ENCODE data around the gene RGPD8. TPM values are rescaled to one million over a fixed set of nuclear protein-coding genes. Genes with fewer than 3 reads are reported as not detected.
A peak's percentile ranks its signal among the peaks of the same experiment; 100 is the strongest.
"Not testable (repeated sequence)": the region's sequence is repeated elsewhere in the genome, so short reads cannot be mapped to it uniquely, and the experiment has no call there.

RGPD8 gene
- total and polyA plus RNA-seq, 5 donors from 2014 or later = 1.9 to 48.1 (median 2.5) TPM

GRCh38 chr2:112354335-112354734 lies 79.1 kb downstream of the RGPD8 start:
- not testable (repeated sequence) for H3K4me1 Mint-ChIP-seq; H3K27me3 ChIP-seq (ENCODE audit: control insufficient read depth, insufficient read depth, low read length); H3K27me3 Mint-ChIP-seq; H3K4me3 ChIP-seq (ENCODE audit: low read depth, low read length); H3K4me1 ChIP-seq (ENCODE audit: control insufficient read depth, insufficient read depth, low read length, poor library complexity, severe bottlenecking); DNase-seq; H3K27ac ChIP-seq (ENCODE audit: insufficient read depth, low read length, poor library complexity, severe bottlenecking); H3K9me3 ChIP-seq (ENCODE audit: control insufficient read depth in 2 of 2, low read length in 2 of 2); H3K4me3 Mint-ChIP-seq; H3K27ac Mint-ChIP-seq; H3K36me3 Mint-ChIP-seq; ATAC-seq (ENCODE audit: low read depth in 2 of 2); H3K36me3 ChIP-seq (ENCODE audit: control insufficient read depth, insufficient read depth, low read length); H3K9me3 Mint-ChIP-seq

- H3K9me3 ChIP-seq (ENCODE audit: control insufficient read depth in 2 of 2, low read length in 2 of 2); H3K4me1 Mint-ChIP-seq; H3K27me3 Mint-ChIP-seq; H3K4me3 ChIP-seq (ENCODE audit: low read depth, low read length); H3K27ac ChIP-seq (ENCODE audit: insufficient read depth, low read length, poor library complexity, severe bottlenecking); H3K9me3 Mint-ChIP-seq; DNase-seq; H3K27ac Mint-ChIP-seq; H3K36me3 ChIP-seq (ENCODE audit: control insufficient read depth, insufficient read depth, low read length); ATAC-seq (ENCODE audit: low read depth in 2 of 2); H3K4me3 Mint-ChIP-seq; H3K36me3 Mint-ChIP-seq; H3K4me1 ChIP-seq (ENCODE audit: control insufficient read depth, insufficient read depth, low read length, poor library complexity, severe bottlenecking); H3K27me3 ChIP-seq (ENCODE audit: control insufficient read depth, insufficient read depth, low read length): not testable (repeated sequence)
Observed at GRCh38 chr2:112352809-112353603, 80.4 kb downstream of the RGPD8 start.

- not testable (repeated sequence) for DNase-seq; H3K9me3 ChIP-seq (ENCODE audit: control insufficient read depth in 2 of 2, low read length in 2 of 2); H3K4me3 ChIP-seq (ENCODE audit: low read depth, low read length); H3K4me1 ChIP-seq (ENCODE audit: control insufficient read depth, insufficient read depth, low read length, poor library complexity, severe bottlenecking); H3K9me3 Mint-ChIP-seq; H3K4me3 Mint-ChIP-seq; ATAC-seq (ENCODE audit: low read depth in 2 of 2); H3K36me3 ChIP-seq (ENCODE audit: control insufficient read depth, insufficient read depth, low read length); H3K27me3 Mint-ChIP-seq; H3K4me1 Mint-ChIP-seq; H3K36me3 Mint-ChIP-seq; H3K27me3 ChIP-seq (ENCODE audit: control insufficient read depth, insufficient read depth, low read length); H3K27ac Mint-ChIP-seq; H3K27ac ChIP-seq (ENCODE audit: insufficient read depth, low read length, poor library complexity, severe bottlenecking)
Observed at GRCh38 chr2:112352292-112352691, 81.2 kb downstream of the RGPD8 start.

GRCh38 chr2:112345030-112346027 lies 88.1 kb downstream of the RGPD8 start:
- Mint-ChIP-seq H3K27ac (no peak overlapping the region), H3K27me3 (peaks cover 6% of the 10 kb centered on the region), H3K4me3 (no peak overlapping the region), H3K36me3 (no peaks in the 10 kb centered on the region), H3K4me1 (peaks cover 0 to 6% (median under 1%) of the 10 kb centered on the region in 4 donors), H3K9me3 (peaks cover 0 to 2% (median 0%) of the 10 kb centered on the region in 7 donors)
- Histone ChIP-seq H3K36me3 (ENCODE audit: control insufficient read depth, insufficient read depth, low read length) (no peaks in the 10 kb centered on the region), H3K27me3 (ENCODE audit: control insufficient read depth, insufficient read depth, low read length) (no peaks in the 10 kb centered on the region), H3K4me3 (ENCODE audit: low read depth, low read length) (no peak overlapping the region), H3K9me3 (ENCODE audit: control insufficient read depth in 2 of 2, low read length in 2 of 2) (no peaks in the 10 kb centered on the region), H3K27ac (ENCODE audit: insufficient read depth, low read length, poor library complexity, severe bottlenecking) (no peak overlapping the region), H3K4me1 (ENCODE audit: control insufficient read depth, insufficient read depth, low read length, poor library complexity, severe bottlenecking) (no peaks in the 10 kb centered on the region)
- ATAC-seq (ENCODE audit: low read depth in 2 of 2) (no peak), DNase-seq (no peak)

GRCh38 chr2:112343827-112344585 lies 89.4 kb downstream of the RGPD8 start:
- no peak overlapping the region for H3K4me3 ChIP-seq (ENCODE audit: low read depth, low read length)
- no peaks in the 10 kb centered on the region for H3K9me3 ChIP-seq (ENCODE audit: control insufficient read depth in 2 of 2, low read length in 2 of 2)
- Mint-ChIP-seq H3K9me3 (peaks cover 0 to 2% (median 0%) of the 10 kb centered on the region in 7 donors), H3K4me1 (peaks cover 0 to 6% (median under 1%) of the 10 kb centered on the region in 4 donors), H3K27ac (peak overlapping the region in 2 of 3 donors; percentile 20 to 61), H3K36me3 (no peaks in the 10 kb centered on the region), H3K4me3 (no peak overlapping the region), H3K27me3 (peaks cover 6% of the 10 kb centered on the region)
- ATAC-seq (ENCODE audit: low read depth in 2 of 2) = no peak
- no peaks in the 10 kb centered on the region for H3K36me3 ChIP-seq (ENCODE audit: control insufficient read depth, insufficient read depth, low read length)
- H3K27me3 ChIP-seq (ENCODE audit: control insufficient read depth, insufficient read depth, low read length) = no peaks in the 10 kb centered on the region
- peak in 1 of 3 donors; percentile 24 for DNase-seq
- H3K27ac ChIP-seq (ENCODE audit: insufficient read depth, low read length, poor library complexity, severe bottlenecking) = no peak overlapping the region
- no peaks in the 10 kb centered on the region for H3K4me1 ChIP-seq (ENCODE audit: control insufficient read depth, insufficient read depth, low read length, poor library complexity, severe bottlenecking)

- Histone ChIP-seq H3K27me3 (ENCODE audit: control insufficient read depth, insufficient read depth, low read length) (no peaks in the 10 kb centered on the region), H3K4me3 (ENCODE audit: low read depth, low read length) (no peak overlapping the region), H3K27ac (ENCODE audit: insufficient read depth, low read length, poor library complexity, severe bottlenecking) (no peak overlapping the region), H3K9me3 (ENCODE audit: control insufficient read depth in 2 of 2, low read length in 2 of 2) (no peaks in the 10 kb centered on the region), H3K36me3 (ENCODE audit: control insufficient read depth, insufficient read depth, low read length) (no peaks in the 10 kb centered on the region), H3K4me1 (ENCODE audit: control insufficient read depth, insufficient read depth, low read length, poor library complexity, severe bottlenecking) (no peaks in the 10 kb centered on the region)
- Mint-ChIP-seq H3K36me3 (no peaks in the 10 kb centered on the region), H3K4me1 (peaks cover 0 to 6% (median under 1%) of the 10 kb centered on the region in 4 donors), H3K9me3 (peaks cover 0 to 2% (median 0%) of the 10 kb centered on the region in 7 donors), H3K4me3 (no peak overlapping the region), H3K27ac (no peak overlapping the region), H3K27me3 (peaks cover 6% of the 10 kb centered on the region)
- DNase-seq (no peak), ATAC-seq (ENCODE audit: low read depth in 2 of 2) (no peak)
Observed at GRCh38 chr2:112342067-112342550, 91.3 kb downstream of the RGPD8 start.

GRCh38 chr2:112340475-112341267 lies 92.8 kb downstream of the RGPD8 start:
- H3K36me3 Mint-ChIP-seq = no peaks in the 10 kb centered on the region
- H3K9me3 ChIP-seq (ENCODE audit: control insufficient read depth in 2 of 2, low read length in 2 of 2) = no peaks in the 10 kb centered on the region
- H3K4me1 ChIP-seq (ENCODE audit: control insufficient read depth, insufficient read depth, low read length, poor library complexity, severe bottlenecking) = no peaks in the 10 kb centered on the region
- H3K27me3 ChIP-seq (ENCODE audit: control insufficient read depth, insufficient read depth, low read length) = no peaks in the 10 kb centered on the region
- H3K36me3 ChIP-seq (ENCODE audit: control insufficient read depth, insufficient read depth, low read length) = no peaks in the 10 kb centered on the region
- no peak for DNase-seq
- H3K27me3 Mint-ChIP-seq = peaks cover 6% of the 10 kb centered on the region
- H3K4me3 ChIP-seq (ENCODE audit: low read depth, low read length) = no peak overlapping the region
- no peak overlapping the region for H3K4me3 Mint-ChIP-seq
- H3K27ac Mint-ChIP-seq = no peak overlapping the region
- no peak overlapping the region for H3K27ac ChIP-seq (ENCODE audit: insufficient read depth, low read length, poor library complexity, severe bottlenecking)
- H3K4me1 Mint-ChIP-seq = peaks cover 0 to 6% (median under 1%) of the 10 kb centered on the region in 4 donors
- no peaks in the 10 kb centered on the region for H3K9me3 Mint-ChIP-seq
- ATAC-seq (ENCODE audit: low read depth in 2 of 2) = no peak
